Thyroid gland (tissue), 4 donors: Measurements from ENCODE around the gene FBXW5. TPM values are rescaled to one million over a fixed set of nuclear protein-coding genes. Genes with fewer than 3 reads are reported as not detected.

Source experiments
- DNase-seq, 2 donors: peaks; one replicate each; pipeline ENCODE4 v3.0.0-alpha.2; 2019
- H3K27ac ChIP-seq, 3 donors: fragments of 200-600 bp; sonication (generic); 1 replicate in 2 of 3; 2 replicates in 1 of 3; pipeline ENCODE4 v1.5.1; 2016 to 2019; ENCODE audit warnings: mild to moderate bottlenecking in 1 of 3, moderate library complexity in 1 of 3
- H3K27me3 ChIP-seq: fragments of 200-600 bp; sonication (generic); one replicate; pipeline ENCODE4 v1.5.1; 2019
- H3K36me3 ChIP-seq, 2 donors: fragments of 200-600 bp; sonication (generic); one replicate each; pipeline ENCODE4 v1.5.1; 2016 to 2019
- H3K4me1 ChIP-seq, 2 donors: fragments of 200-600 bp; sonication (generic); one replicate each; pipeline ENCODE4 v1.5.1; 2017 to 2019
- H3K4me3 ChIP-seq, 3 donors: fragments of 200-600 bp; sonication (generic); replicated peaks in 1 of 3; 1 replicate in 2 of 3; 2 replicates in 1 of 3; pipeline ENCODE4 v1.5.1; 2016; ENCODE audit warnings: mild to moderate bottlenecking in 1 of 3
- H3K9me3 ChIP-seq: fragments of 200-600 bp; sonication (generic); one replicate; pipeline ENCODE4 v1.5.1; 2017
- POLR2A ChIP-seq, 2 donors: fragments of 450-650 bp; IDR thresholded peaks; one replicate each; pipeline ENCODE4 v1.6.1; 2017; ENCODE audit warnings: antibody characterized with exemption in 2 of 2, mild to moderate bottlenecking in 2 of 2, moderate library complexity in 1 of 2
- WGBS, 2 donors: methylation state at CpG; one replicate each; pipeline ENCODE4 v1.1.5; 2017; 5-methylcytosine and 5-hydroxymethylcytosine counted together
- intact Hi-C: fragments of 100-400 bp; cut with DNase I; formaldehyde crosslinking; loops from one replicate; pipeline ENCODE4 v1.15.1; 2023
- total RNA-seq, 4 donors: library from RNA; depleted of rRNA; stranded (reverse); fragments of >200 nt; gene quantifications; one replicate each; pipeline ENCODE4 v1.2.3, GENCODE V29; 2016
- TF ChIP-seq, protein P1 (sequence below), 6 experiments: fragments of 200-600 bp in 3 of 6; fragments of 450-650 bp in 3 of 6; sonication (generic) in 3 of 6; IDR thresholded peaks; one replicate each; pipeline ENCODE4 v1.5.1; 2016 to 2019; ENCODE audit warnings: antibody characterized with exemption in 6 of 6, mild to moderate bottlenecking in 2 of 6, inconsistent platforms in 1 of 6, moderate library complexity in 1 of 6

Gene FBXW5
- total RNA-seq, 4 donors from 2014 or later: 138 to 282 (median 203) TPM

DNA sequence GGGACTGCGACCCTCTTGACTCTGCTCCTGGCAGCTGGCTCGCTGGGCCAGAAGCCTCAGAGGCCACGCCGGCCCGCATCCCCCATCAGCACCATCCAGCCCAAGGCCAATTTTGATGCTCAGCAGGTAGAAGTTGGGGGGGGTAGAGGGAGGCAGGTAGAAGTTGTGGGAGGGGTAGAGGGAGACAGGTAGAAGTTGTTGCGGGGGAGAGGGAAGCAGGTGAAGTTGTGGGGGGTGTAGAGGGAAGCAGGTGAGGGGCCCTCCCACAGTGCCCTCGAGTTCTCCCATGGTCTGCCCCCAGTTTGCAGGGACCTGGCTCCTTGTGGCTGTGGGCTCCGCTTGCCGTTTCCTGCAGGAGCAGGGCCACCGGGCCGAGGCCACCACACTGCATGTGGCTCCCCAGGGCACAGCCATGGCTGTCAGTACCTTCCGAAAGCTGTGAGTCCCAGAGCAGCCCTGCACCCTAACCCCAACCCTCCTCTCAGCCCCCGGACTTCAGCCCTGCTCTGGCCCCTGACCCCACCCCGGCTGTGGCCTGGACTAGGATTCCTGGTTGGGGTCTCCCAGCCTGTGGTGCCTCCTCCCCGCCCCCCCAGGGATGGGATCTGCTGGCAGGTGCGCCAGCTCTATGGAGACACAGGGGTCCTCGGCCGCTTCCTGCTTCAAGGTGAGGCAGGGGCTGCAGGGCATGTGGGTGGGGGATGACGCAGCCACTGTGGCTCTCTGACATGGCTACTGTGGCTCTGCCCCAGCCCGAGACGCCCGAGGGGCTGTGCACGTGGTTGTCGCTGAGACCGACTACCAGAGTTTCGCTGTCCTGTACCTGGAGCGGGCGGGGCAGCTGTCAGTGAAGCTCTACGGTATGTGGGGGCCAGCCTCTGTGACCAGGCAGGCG is 1.0 kb upstream of the FBXW5 start:
- H3K9me3 ChIP-seq: no peaks in the 10 kb centered on the region
- no peak for TF ChIP-seq POLR2A (IDR thresholded peaks at IDR 0.05)
- TF ChIP-seq, protein P1, sequence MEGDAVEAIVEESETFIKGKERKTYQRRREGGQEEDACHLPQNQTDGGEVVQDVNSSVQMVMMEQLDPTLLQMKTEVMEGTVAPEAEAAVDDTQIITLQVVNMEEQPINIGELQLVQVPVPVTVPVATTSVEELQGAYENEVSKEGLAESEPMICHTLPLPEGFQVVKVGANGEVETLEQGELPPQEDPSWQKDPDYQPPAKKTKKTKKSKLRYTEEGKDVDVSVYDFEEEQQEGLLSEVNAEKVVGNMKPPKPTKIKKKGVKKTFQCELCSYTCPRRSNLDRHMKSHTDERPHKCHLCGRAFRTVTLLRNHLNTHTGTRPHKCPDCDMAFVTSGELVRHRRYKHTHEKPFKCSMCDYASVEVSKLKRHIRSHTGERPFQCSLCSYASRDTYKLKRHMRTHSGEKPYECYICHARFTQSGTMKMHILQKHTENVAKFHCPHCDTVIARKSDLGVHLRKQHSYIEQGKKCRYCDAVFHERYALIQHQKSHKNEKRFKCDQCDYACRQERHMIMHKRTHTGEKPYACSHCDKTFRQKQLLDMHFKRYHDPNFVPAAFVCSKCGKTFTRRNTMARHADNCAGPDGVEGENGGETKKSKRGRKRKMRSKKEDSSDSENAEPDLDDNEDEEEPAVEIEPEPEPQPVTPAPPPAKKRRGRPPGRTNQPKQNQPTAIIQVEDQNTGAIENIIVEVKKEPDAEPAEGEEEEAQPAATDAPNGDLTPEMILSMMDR (IDR thresholded peaks at IDR 0.05): no peak
- no peaks in the 10 kb centered on the region for H3K27me3 ChIP-seq
- no peak for DNase-seq
- intact Hi-C loops: loop anchor here (5.0 kb wide), 1 partner anchor 138 kb away; the partner anchor contains the start of gene RABL6
- H3K36me3 ChIP-seq: peaks cover 24 to 25% of the 10 kb centered on the region in 2 donors
- no peak overlapping the region for H3K4me3 ChIP-seq
- peaks cover 43 to 63% of the 10 kb centered on the region in 2 donors for H3K4me1 ChIP-seq
- peak overlapping the region in 1 of 3 donors; percentile 24 for H3K27ac ChIP-seq
- 93 to 95% methylated on average over 9 to 21 of the region's 30 CpGs for WGBS, 2 donors

DNA sequence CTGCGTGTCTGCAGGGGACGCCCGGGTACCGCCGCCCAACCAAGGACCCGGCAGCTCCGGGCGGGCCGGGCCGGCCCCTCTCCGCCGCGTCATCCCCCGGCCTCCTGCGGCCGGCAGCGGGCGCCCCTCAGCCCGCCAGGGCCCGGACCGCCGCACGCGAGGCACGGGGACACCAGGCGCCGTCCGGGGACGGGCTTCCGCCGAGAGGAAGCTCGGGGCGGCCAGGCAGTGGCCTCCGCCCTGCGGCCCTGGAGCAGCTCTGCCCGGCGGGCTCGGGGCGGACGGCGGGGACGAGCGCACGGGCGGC is 373 bp downstream of the FBXW5 start:
- Histone ChIP-seq H3K36me3 (peaks cover 34 to 36% of the 10 kb centered on the region in 2 donors), H3K4me3 (peak overlapping the region; percentile 71 to 94 (median 87)), H3K27me3 (no peaks in the 10 kb centered on the region), H3K9me3 (no peaks in the 10 kb centered on the region), H3K27ac (peak overlapping the region; percentile 62 to 80 (median 74)), H3K4me1 (peaks cover 35 to 54% of the 10 kb centered on the region in 2 donors)
- WGBS, 2 donors: 0% methylated on average over 2 to 7 of the region's 45 CpGs
- DNase-seq: no peak
- intact Hi-C loops: loop anchor here (5.0 kb wide), 2 partner anchors 57 to 97 kb away; partner anchors contain the start of genes PHPT1 and TRAF2
- TF ChIP-seq, protein P1 (IDR thresholded peaks at IDR 0.05): no peak
- TF ChIP-seq POLR2A (IDR thresholded peaks at IDR 0.05): no peak

DNA sequence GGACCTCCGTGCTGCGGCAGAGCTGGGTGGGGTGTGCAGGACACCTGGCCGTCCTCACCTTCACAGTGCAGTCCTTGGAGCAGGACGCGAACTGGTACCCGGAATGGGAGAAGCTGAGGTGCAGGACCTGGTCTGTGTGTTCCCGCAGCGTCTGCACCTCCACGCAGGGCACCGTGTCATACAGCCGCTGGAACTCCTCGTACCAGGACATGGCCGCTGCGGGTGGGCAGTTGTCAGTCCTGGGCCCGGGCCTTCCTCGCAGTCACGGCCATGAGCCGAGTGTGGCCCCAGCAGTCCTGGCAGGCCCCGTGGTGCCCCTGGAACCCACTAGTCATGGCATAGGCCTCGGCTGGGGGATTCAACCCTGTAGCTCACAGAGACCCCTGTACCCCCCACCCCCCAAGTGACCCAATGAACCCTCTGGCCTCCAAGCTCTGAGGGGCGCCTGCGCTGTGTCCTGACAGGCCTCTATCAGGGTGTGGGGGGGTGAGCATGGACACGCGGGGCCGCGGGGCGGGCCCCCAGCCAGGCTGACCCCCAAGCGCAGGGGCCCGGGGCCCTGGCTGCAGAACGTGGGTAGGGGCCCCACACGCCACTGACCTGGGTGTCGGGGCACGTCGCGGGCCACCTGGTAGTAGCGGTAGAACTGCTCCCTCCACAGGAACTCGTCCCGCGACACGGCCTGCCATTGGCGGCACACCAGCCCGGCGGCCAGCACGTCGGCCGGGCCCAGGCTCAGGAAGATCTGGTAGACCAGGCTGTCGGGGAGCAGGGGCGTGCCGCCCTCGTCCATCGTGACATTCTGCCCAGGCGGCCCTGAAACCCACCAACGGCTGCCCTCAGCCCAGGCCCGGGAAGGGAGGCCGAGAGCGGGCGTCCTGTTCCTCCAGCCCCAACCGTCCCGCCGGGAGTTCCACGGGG is 987 bp downstream of the FBXW5 start:
- H3K4me1 ChIP-seq: peaks cover 30 to 48% of the 10 kb centered on the region in 2 donors
- WGBS, 2 donors: 43 to 46% methylated on average over 5 to 19 of the region's 61 CpGs
- no peaks in the 10 kb centered on the region for H3K9me3 ChIP-seq
- TF ChIP-seq, protein P1 (IDR thresholded peaks at IDR 0.05): no peak
- TF ChIP-seq POLR2A (IDR thresholded peaks at IDR 0.05): no peak
- peak; percentile 40 to 42 for DNase-seq
- no peaks in the 10 kb centered on the region for H3K27me3 ChIP-seq
- H3K4me3 ChIP-seq: peak overlapping the region; percentile 71 to 94 (median 87)
- H3K36me3 ChIP-seq: peaks cover 34 to 36% of the 10 kb centered on the region in 2 donors
- H3K27ac ChIP-seq: peak overlapping the region in 2 of 3 donors; percentile 74 to 80
- intact Hi-C loops: loop anchor here (5.0 kb wide), 2 partner anchors 56 to 96 kb away; partner anchors contain the start of genes PHPT1 and TRAF2

DNA sequence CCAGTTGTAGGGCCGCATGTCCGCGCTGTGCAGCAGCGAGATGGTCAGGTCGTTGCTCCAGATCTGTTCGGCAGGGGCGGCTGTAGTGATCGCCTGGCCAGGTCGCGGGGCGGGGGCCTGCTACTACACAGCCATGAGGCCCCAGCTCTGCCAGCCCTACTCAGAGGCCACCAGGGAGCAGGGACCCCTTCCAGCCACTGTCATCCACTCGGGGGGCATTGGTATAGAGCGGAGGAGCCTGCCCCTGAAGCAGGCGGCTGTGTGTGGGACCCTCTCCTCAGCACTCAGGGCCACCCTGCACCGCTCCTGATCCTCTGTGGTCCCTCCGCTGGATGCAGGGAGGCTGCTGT is 1.7 kb downstream of the FBXW5 start:
- intact Hi-C loops: loop anchor here (5.0 kb wide), 2 partner anchors 56 to 96 kb away; partner anchors contain the start of genes PHPT1 and TRAF2
- peaks cover 27 to 41% of the 10 kb centered on the region in 2 donors for H3K4me1 ChIP-seq
- peaks cover 34 to 36% of the 10 kb centered on the region in 2 donors for H3K36me3 ChIP-seq
- no peaks in the 10 kb centered on the region for H3K9me3 ChIP-seq
- no peak for DNase-seq
- H3K27ac ChIP-seq: peak overlapping the region in 1 of 3 donors; percentile 80
- H3K27me3 ChIP-seq: no peaks in the 10 kb centered on the region
- WGBS, 2 donors: 92 to 94% methylated on average over 8 to 14 of the region's 16 CpGs
- peak overlapping the region in 1 of 3 donors; percentile 94 for H3K4me3 ChIP-seq
- TF ChIP-seq POLR2A (IDR thresholded peaks at IDR 0.05): no peak
- TF ChIP-seq, protein P1 (IDR thresholded peaks at IDR 0.05): no peak
